ENCODE measurements around the gene GTF2A1L.
A peak's percentile ranks its signal among the peaks of the same experiment; 100 is the strongest.
"Not testable (repeated sequence)": the region's sequence is repeated elsewhere in the genome, so short reads cannot be mapped to it uniquely, and the experiment has no call there.

The GTF2A1L gene

GRCh38 chr2:48617618-48618017 is at the start of gene GTF2A1L:
TSS of gene GTF2A1L (plus strand) at chr2:48617856. CDS start at chr2:48617875, 19 bp downstream.
- no peak for DNase-seq (ENCODE audit: low spot score)

GRCh38 chr2:48568547-48568946 is 49.1 kb upstream of the GTF2A1L start:
- no peak for DNase-seq (ENCODE audit: low spot score)

- no peak for DNase-seq (ENCODE audit: low spot score)
Observed at GRCh38 chr2:48569433-48569832, 48.2 kb upstream of the GTF2A1L start.

- no peak for DNase-seq (ENCODE audit: low spot score)
Observed at GRCh38 chr2:48572816-48573215, 44.8 kb upstream of the GTF2A1L start.

GRCh38 chr2:48574353-48575287 is 43.0 kb upstream of the GTF2A1L start:
- DNase-seq (ENCODE audit: low spot score), result no peak

GRCh38 chr2:48578313-48578712 is 39.3 kb upstream of the GTF2A1L start:
- DNase-seq (ENCODE audit: low spot score), result no peak

- DNase-seq (ENCODE audit: low spot score), result no peak
Observed at GRCh38 chr2:48583961-48584360, 33.7 kb upstream of the GTF2A1L start.

- DNase-seq (ENCODE audit: low spot score), result no peak
Observed at GRCh38 chr2:48584551-48584950, 33.1 kb upstream of the GTF2A1L start.

GRCh38 chr2:48586433-48586832 is 31.2 kb upstream of the GTF2A1L start:
- no peak for DNase-seq (ENCODE audit: low spot score)

- no peak for DNase-seq (ENCODE audit: low spot score)
Observed at GRCh38 chr2:48587560-48587959, 30.1 kb upstream of the GTF2A1L start.

- DNase-seq (ENCODE audit: low spot score), result no peak
Observed at GRCh38 chr2:48587961-48588360, 29.7 kb upstream of the GTF2A1L start.

- no peak for DNase-seq (ENCODE audit: low spot score)
Observed at GRCh38 chr2:48588745-48589144, 28.9 kb upstream of the GTF2A1L start.

- no peak for DNase-seq (ENCODE audit: low spot score)
Observed at GRCh38 chr2:48589170-48589767, 28.4 kb upstream of the GTF2A1L start.

GRCh38 chr2:48590017-48590416 is 27.6 kb upstream of the GTF2A1L start:
- no peak for DNase-seq (ENCODE audit: low spot score)

GRCh38 chr2:48592067-48592466 is 25.6 kb upstream of the GTF2A1L start:
- DNase-seq (ENCODE audit: low spot score), result no peak

GRCh38 chr2:48596751-48597150 is 20.9 kb upstream of the GTF2A1L start:
- not testable (repeated sequence) for DNase-seq (ENCODE audit: low spot score)

GRCh38 chr2:48597492-48597891 is 20.2 kb upstream of the GTF2A1L start:
- no peak for DNase-seq (ENCODE audit: low spot score)

- peak; percentile 24 for DNase-seq (ENCODE audit: low spot score)
Observed at GRCh38 chr2:48600204-48600813, 17.3 kb upstream of the GTF2A1L start.

- no peak for DNase-seq (ENCODE audit: low spot score)
Observed at GRCh38 chr2:48600917-48601316, 16.7 kb upstream of the GTF2A1L start.

- DNase-seq (ENCODE audit: low spot score), result no peak
Observed at GRCh38 chr2:48601349-48601748, 16.3 kb upstream of the GTF2A1L start.

GRCh38 chr2:48605482-48606175 is 12.0 kb upstream of the GTF2A1L start:
- no peak for DNase-seq (ENCODE audit: low spot score)

GRCh38 chr2:48607307-48608014 is 10.2 kb upstream of the GTF2A1L start:
- DNase-seq (ENCODE audit: low spot score), result no peak

All from CD4-positive, alpha-beta T cell treated with Interleukin-2 at 100 ng/mL for 4 hours (primary cell).